GM10266 (cell line): ENCODE measurements around the gene SLC22A14.

Experiments used
- DNase-seq: peaks from one replicate; pipeline ENCODE4 v3.0.0; 2012; ENCODE audit errors: extremely low spot score
- TF ChIP-seq, protein P1 (sequence below): IDR thresholded peaks from 2 replicates; pipeline ENCODE4 v1.5.1; 2012; ENCODE audit warnings: mild to moderate bottlenecking, low read depth; ENCODE audit not compliant: control insufficient read depth, insufficient read depth; ENCODE audit errors: missing control alignments

Gene SLC22A14

DNA sequence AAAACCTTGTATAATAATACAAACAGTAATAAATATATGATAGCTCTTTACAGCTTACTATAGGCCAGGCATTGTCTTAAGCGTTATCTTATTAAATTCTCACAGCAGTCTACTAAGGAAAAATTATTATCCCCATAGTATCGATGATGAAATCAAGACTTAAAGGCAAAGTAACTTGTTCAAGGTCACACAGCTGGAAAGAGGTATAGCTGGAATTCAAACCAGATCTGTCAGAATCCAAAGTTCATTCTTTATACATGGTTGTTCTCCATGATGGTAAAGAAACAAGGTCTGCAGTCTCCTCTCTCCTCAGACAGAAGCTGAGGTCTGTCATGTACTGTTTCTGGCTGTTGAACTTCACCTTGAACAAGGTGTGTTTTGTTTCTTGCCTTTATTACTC lies 31.9 kb upstream of the SLC22A14 start:
- TF ChIP-seq, protein P1, sequence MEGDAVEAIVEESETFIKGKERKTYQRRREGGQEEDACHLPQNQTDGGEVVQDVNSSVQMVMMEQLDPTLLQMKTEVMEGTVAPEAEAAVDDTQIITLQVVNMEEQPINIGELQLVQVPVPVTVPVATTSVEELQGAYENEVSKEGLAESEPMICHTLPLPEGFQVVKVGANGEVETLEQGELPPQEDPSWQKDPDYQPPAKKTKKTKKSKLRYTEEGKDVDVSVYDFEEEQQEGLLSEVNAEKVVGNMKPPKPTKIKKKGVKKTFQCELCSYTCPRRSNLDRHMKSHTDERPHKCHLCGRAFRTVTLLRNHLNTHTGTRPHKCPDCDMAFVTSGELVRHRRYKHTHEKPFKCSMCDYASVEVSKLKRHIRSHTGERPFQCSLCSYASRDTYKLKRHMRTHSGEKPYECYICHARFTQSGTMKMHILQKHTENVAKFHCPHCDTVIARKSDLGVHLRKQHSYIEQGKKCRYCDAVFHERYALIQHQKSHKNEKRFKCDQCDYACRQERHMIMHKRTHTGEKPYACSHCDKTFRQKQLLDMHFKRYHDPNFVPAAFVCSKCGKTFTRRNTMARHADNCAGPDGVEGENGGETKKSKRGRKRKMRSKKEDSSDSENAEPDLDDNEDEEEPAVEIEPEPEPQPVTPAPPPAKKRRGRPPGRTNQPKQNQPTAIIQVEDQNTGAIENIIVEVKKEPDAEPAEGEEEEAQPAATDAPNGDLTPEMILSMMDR = no peak
- no peak for DNase-seq

DNA sequence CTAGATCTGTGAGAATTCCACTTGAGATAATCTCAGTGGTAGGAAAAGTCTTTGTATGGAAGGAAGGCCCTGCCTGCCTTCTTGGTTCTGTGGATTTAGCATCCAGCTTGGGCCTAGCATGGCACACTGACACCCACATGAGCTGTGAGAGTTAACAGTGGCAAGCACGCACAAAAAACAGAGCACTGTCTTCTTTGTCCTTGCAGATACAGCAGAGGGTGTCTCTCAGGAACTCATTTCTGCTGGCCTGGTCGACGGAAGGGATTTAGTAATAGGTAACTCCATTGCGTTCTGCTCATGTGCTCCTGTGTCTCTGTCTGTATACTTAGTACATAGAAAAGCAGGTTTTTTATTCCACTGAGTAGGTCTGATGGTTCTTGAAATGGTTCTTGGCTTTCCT lies 30.9 kb upstream of the SLC22A14 start:
- TF ChIP-seq, protein P1 = no peak
- no peak for DNase-seq

DNA sequence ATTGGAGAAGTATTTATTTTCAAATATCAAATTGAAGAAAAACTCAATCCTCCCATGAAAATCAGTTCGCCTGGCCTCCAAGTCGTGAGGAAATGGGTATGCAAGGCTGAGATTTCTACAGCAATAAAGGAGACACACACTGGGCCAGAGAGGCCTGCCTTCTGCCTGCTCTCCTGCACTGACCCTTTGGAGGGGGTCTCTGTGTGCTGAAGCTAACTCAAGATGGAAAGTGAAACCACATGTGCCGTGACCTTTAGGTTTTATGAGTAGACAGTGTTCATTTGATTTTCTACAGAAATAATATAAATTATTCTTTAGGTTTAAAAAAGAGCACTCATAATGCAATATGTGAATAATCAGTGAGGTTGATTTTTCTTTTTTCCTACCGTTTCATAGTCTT lies 28.4 kb upstream of the SLC22A14 start:
- DNase-seq = no peak

DNA sequence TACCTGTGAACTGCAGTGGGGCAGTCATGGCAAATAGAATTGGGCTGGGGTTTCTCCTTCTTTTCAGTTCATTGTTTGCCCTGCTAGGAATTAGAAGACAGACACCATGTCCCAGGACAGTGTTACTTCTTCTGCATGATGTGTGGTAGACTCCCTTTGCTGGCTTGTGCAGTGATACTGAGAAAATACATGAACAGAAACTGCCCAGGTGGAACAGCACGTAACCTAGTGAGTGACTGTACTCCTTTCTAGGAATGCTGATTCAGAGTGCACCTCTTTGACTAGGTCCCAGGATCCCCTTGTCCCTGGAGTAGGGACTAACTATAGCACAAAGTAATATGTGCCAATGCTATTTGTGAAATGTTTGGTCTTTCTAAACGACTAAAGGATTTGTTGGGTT lies 27.2 kb upstream of the SLC22A14 start:
- no peak for DNase-seq
- TF ChIP-seq, protein P1 = no peak

More for the DNA sequence above, 28.4 kb upstream of the SLC22A14 start:
- TF ChIP-seq, protein P1 = no peak

DNA sequence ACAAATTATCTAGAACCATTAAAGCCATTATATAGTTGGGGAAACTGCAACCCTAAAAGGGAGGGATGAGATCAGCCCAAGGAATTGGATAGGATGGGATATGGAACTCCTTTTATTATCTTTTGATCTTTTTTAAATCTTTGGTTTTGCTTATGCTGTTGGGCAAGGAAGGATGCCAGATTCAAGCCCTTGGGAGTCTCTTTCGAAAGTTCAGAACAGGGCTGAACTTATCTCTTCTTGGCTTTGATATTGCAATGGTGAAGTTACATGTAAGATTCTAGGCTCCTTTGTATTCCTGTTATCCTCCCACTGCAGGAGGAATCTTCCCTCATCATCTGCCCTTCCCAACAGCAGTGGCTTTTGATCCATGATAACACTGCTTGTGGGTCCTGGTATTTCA lies 26.5 kb upstream of the SLC22A14 start:
- no peak for DNase-seq
- TF ChIP-seq, protein P1 = no peak

DNA sequence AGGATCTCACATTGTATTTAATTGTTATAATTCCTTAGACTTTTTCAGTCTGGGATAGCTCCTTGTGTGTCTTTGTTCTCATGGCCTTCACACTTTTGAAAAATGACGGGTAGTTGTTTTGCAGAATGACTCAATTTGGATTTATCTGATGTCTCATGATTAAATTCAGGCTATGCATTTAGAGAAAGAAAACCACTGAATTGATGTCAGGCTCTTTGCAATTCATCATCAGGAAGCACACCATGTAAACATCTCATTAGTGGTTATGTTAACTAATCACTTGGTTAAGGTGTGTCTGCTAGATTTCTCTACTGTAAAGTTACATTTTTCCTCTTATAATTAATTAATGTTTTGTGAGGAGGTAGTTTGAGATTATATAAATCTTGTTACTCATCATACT lies 24.5 kb upstream of the SLC22A14 start:
- no peak for DNase-seq
- TF ChIP-seq, protein P1 = no peak

DNA sequence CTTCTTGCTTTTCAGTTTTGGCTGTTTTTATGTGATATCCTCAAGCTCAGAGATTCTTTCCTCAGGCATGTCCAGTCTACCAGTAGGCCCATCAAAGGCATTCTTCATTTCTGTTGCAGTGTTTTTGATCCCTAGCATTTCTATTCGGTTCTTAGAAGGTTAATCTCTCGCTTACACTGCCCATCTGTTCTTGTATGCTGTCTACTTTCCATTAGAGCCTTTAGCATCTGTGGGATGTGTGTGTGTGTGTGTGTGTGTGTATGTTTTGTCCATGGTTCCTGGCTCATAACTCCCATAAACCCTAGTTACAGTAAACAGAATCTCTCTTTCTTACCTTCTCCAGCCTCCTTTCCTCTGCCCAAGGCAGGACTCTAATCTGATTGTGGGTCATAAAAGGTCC lies 21.6 kb upstream of the SLC22A14 start:
- TF ChIP-seq, protein P1 = no peak
- DNase-seq = no peak
